HepG2 (cell line): ENCODE results near the gene CEP20. TPM values are rescaled to one million over a fixed set of nuclear protein-coding genes. Genes with fewer than 3 reads are reported as not detected.

Source experiments
- AKAP8 ChIP-seq: sonication (generic); formaldehyde crosslinking; IDR thresholded peaks from 2 replicates; pipeline ENCODE4 v1.5.1; 2020; ENCODE audit warnings: mild to moderate bottlenecking, missing genetic modification reagents
- ARNTL ChIP-seq: sonication (generic); formaldehyde crosslinking; IDR thresholded peaks from 2 replicates; pipeline ENCODE4 v1.4.0; 2020; ENCODE audit warnings: mild to moderate bottlenecking, missing genetic modification reagents
- KDM4B ChIP-seq: sonication (generic); formaldehyde crosslinking; IDR thresholded peaks from 2 replicates; pipeline ENCODE4 v1.4.0; 2020; ENCODE audit warnings: missing genetic modification reagents
- KDM5A ChIP-seq: fragments of 200-600 bp; sonication (generic); IDR thresholded peaks from 2 replicates; pipeline ENCODE4 v1.7.0; 2018; ENCODE audit warnings: antibody characterized with exemption, mild to moderate bottlenecking, low read length, borderline replicate concordance
- KMT2B ChIP-seq: IDR thresholded peaks from 2 replicates; pipeline ENCODE4 v1.6.1; 2016; ENCODE audit warnings: missing genetic modification reagents, missing compliant biosample characterization
- MBNL3 ChIP-seq: fragments of 250-450 bp; sonication (Bioruptor Pico); conservative IDR thresholded peaks from 2 replicates; pipeline ENCODE4 v1.8.0; 2022; ENCODE audit warnings: mild to moderate bottlenecking, inconsistent platforms
- PHF20 ChIP-seq: sonication (generic); formaldehyde crosslinking; IDR thresholded peaks from 2 replicates; pipeline ENCODE4 v1.5.0; 2020; ENCODE audit warnings: mild to moderate bottlenecking, missing genetic modification reagents
- PHF5A ChIP-seq: IDR thresholded peaks from one replicate; pipeline ENCODE4 v1.6.1; 2018; ENCODE audit warnings: low read depth, missing genetic modification reagents; ENCODE audit not compliant: unreplicated experiment
- SMAD1 ChIP-seq: sonication (generic); formaldehyde crosslinking; IDR thresholded peaks from 2 replicates; pipeline ENCODE4 v1.4.0; 2020; ENCODE audit warnings: missing genetic modification reagents, low read depth, mild to moderate bottlenecking, borderline replicate concordance
- TBX3 ChIP-seq: fragments of 450-650 bp; IDR thresholded peaks from 2 replicates; pipeline ENCODE4 v1.6.1; 2017; ENCODE audit warnings: antibody characterized with exemption, mild to moderate bottlenecking, inconsistent platforms, borderline replicate concordance
- YY1 ChIP-seq: IDR thresholded peaks from 2 replicates; pipeline ENCODE4 v1.6.1; 2011; ENCODE audit warnings: low read length, low read depth, moderate library complexity, mild to moderate bottlenecking; ENCODE audit not compliant: insufficient read depth, insufficient replicate concordance
- ZFP37 ChIP-seq: sonication (generic); formaldehyde crosslinking; IDR thresholded peaks from 2 replicates; pipeline ENCODE4 v1.4.0; 2020; ENCODE audit warnings: missing genetic modification reagents, borderline replicate concordance
- ZNF441 ChIP-seq: sonication (generic); formaldehyde crosslinking; IDR thresholded peaks from 2 replicates; pipeline ENCODE4 v1.7.0; 2021; ENCODE audit warnings: missing genetic modification reagents, borderline replicate concordance
- ZNF564 ChIP-seq: sonication (generic); formaldehyde crosslinking; IDR thresholded peaks from 2 replicates; pipeline ENCODE4 v1.8.1; 2023; ENCODE audit warnings: mild to moderate bottlenecking, missing genetic modification reagents
- ZNF652 ChIP-seq: IDR thresholded peaks from 2 replicates; pipeline ENCODE4 v1.6.1; 2016; ENCODE audit warnings: low read depth, borderline replicate concordance
- ZNF713 ChIP-seq: sonication (generic); formaldehyde crosslinking; IDR thresholded peaks from 2 replicates; pipeline ENCODE4 v1.4.0; 2020; ENCODE audit warnings: mild to moderate bottlenecking, missing genetic modification reagents
- polyA plus RNA-seq, 8 experiments: library from polyadenylated mRNA; depleted of rRNA in 3 of 8; stranded (reverse) in 7 of 8; unstranded in 1 of 8; fragments of >200 nt; fragmentation: Illumina TruSeq in 4 of 8; extraction: Trizol in 4 of 8; gene quantifications; 2 replicates each; pipeline versions ENCODE4 v1.2.1 to v1.2.3, GENCODE V29; 2011 to 2016; ENCODE audit warnings: low read depth in 4 of 8, missing spikeins in 1 of 8, mixed read lengths in 1 of 8; ENCODE audit not compliant: insufficient read depth in 1 of 8
- total RNA-seq, 5 experiments: library from RNA; depleted of rRNA; stranded (reverse); fragments of >200 nt; fragmentation: Illumina TruSeq; extraction: Trizol; gene quantifications; 2 replicates each; pipeline ENCODE4 v1.2.3, GENCODE V29; 2016; ENCODE audit warnings: low read depth in 1 of 5
- TF ChIP-seq, protein P1 (sequence below): sonication (generic); formaldehyde crosslinking; IDR thresholded peaks from 2 replicates; pipeline ENCODE4 v1.5.0; 2020; ENCODE audit warnings: mild to moderate bottlenecking, missing genetic modification reagents, borderline replicate concordance
- TF ChIP-seq, protein P2 (sequence below): sonication (generic); formaldehyde crosslinking; IDR thresholded peaks from 2 replicates; pipeline ENCODE4 v1.4.0; 2020; ENCODE audit warnings: missing genetic modification reagents, borderline replicate concordance
- TF ChIP-seq, protein P3 (sequence below): sonication (generic); formaldehyde crosslinking; IDR thresholded peaks from 2 replicates; pipeline ENCODE4 v1.8.1; 2023; ENCODE audit warnings: mild to moderate bottlenecking, inconsistent platforms, moderate library complexity, missing genetic modification reagents, borderline replicate concordance
- TF ChIP-seq, protein P4 (sequence below), 2 experiments: fragments of 450-650 bp in 1 of 2; sonication (generic) in 1 of 2; formaldehyde crosslinking; IDR thresholded peaks; 2 replicates each; pipeline versions ENCODE4 v1.5.0 to v1.8.0; 2020 to 2022; ENCODE audit warnings: mild to moderate bottlenecking in 1 of 2, missing genetic modification reagents in 1 of 2

CEP20 gene
- total and polyA plus RNA-seq, 2 of the 13 experiments (the other 11 are each of a cell fraction or from before 2014, with no cell fraction given), result 53.0 to 54.1 TPM

DNA sequence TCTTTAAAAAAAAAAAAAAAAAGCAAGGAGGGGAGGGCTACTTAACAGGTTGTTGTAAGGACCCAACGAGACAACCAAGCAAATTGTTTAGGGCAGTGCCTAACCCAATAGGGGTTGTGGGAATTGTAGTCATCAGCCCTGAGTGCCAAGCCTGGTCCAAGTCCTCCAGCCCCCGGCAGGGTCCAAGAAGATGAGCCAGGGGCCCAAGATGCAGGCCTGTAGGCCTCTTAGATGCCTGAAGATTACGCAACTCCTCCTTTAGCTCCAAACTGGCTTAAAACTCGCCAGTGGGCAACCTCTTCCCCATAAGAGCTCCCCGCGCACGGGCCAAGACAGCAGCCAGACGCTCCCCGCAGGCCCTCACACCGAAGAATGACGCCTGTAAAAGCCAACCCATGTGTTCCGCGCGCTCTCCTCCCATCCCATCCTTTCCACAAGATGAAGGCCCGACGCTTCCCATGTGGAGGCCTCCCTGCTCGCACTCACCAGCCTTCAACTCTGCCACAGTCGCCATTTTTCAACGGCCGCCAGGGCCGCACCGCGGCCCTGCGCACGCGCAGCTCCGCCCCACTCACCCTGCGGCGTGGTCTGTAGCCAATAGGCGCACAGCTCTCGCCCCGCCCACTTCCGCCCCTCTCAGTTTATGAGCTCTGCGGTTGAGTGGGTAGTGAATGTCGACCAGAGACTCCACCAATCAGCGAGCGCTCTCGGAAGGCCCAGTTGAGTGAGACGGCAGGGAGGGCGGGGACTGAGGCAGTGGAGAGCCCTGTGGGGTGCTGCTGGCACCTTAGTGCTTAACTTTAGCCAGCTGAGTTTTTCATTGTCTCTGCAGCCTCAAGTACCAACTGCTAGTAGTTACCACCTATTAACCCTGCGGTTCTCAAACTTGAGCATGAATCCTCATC lies at the start of gene CEP20 (continued):
- TF ChIP-seq, protein P1, sequence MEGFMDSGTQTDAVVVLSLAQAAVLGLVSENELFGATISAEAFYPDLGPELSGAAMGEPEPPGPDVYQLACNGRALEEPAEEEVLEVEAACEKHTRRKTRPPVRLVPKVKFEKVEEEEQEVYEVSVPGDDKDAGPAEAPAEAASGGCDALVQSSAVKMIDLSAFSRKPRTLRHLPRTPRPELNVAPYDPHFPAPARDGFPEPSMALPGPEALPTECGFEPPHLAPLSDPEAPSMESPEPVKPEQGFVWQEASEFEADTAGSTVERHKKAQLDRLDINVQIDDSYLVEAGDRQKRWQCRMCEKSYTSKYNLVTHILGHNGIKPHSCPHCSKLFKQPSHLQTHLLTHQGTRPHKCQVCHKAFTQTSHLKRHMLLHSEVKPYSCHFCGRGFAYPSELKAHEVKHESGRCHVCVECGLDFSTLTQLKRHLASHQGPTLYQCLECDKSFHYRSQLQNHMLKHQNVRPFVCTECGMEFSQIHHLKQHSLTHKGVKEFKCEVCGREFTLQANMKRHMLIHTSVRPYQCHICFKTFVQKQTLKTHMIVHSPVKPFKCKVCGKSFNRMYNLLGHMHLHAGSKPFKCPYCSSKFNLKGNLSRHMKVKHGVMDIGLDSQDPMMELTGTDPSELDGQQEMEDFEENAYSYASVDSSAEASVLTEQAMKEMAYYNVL (CRISPR knock-in tag), result peak; percentile 12; the same call in 1 of the 2 replicates
- TF ChIP-seq ZNF564 (CRISPR knock-in tag) (no peak), PHF20 (CRISPR knock-in tag) (peak; percentile 84), PHF5A (CRISPR knock-in tag) (no peak), TBX3 (0 out of 2 replicates have a peak, but pooled peaks have one; percentile 29), KDM5A (peak; percentile 97), ZNF652 (CRISPR knock-in tag) (no peak), AKAP8 (CRISPR knock-in tag) (no peak), KMT2B (CRISPR knock-in tag) (peak; percentile 47; the same call in 1 of the 2 replicates), MBNL3 (CRISPR knock-in tag) (no peak), ZNF713 (no peak), KDM4B (CRISPR knock-in tag) (no peak), ARNTL (CRISPR knock-in tag) (peak; percentile 16; the same call in 1 of the 2 replicates), SMAD1 (CRISPR knock-in tag) (peak; percentile 49; the same call in 1 of the 2 replicates), ZNF441 (CRISPR knock-in tag) (peak; percentile 69; the same call in 1 of the 2 replicates), YY1 (peak; percentile 98), ZFP37 (CRISPR knock-in tag) (peak; percentile 34; the same call in 1 of the 2 replicates)
- TF ChIP-seq, protein P2, sequence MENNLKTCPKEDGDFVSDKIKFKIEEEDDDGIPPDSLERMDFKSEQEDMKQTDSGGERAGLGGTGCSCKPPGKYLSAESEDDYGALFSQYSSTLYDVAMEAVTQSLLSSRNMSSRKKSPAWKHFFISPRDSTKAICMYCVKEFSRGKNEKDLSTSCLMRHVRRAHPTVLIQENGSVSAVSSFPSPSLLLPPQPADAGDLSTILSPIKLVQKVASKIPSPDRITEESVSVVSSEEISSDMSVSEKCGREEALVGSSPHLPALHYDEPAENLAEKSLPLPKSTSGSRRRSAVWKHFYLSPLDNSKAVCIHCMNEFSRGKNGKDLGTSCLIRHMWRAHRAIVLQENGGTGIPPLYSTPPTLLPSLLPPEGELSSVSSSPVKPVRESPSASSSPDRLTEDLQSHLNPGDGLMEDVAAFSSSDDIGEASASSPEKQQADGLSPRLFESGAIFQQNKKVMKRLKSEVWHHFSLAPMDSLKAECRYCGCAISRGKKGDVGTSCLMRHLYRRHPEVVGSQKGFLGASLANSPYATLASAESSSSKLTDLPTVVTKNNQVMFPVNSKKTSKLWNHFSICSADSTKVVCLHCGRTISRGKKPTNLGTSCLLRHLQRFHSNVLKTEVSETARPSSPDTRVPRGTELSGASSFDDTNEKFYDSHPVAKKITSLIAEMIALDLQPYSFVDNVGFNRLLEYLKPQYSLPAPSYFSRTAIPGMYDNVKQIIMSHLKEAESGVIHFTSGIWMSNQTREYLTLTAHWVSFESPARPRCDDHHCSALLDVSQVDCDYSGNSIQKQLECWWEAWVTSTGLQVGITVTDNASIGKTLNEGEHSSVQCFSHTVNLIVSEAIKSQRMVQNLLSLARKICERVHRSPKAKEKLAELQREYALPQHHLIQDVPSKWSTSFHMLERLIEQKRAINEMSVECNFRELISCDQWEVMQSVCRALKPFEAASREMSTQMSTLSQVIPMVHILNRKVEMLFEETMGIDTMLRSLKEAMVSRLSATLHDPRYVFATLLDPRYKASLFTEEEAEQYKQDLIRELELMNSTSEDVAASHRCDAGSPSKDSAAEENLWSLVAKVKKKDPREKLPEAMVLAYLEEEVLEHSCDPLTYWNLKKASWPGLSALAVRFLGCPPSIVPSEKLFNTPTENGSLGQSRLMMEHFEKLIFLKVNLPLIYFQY (CRISPR knock-in tag), result peak; percentile 58; the same call in 1 of the 2 replicates
- TF ChIP-seq, protein P3, sequence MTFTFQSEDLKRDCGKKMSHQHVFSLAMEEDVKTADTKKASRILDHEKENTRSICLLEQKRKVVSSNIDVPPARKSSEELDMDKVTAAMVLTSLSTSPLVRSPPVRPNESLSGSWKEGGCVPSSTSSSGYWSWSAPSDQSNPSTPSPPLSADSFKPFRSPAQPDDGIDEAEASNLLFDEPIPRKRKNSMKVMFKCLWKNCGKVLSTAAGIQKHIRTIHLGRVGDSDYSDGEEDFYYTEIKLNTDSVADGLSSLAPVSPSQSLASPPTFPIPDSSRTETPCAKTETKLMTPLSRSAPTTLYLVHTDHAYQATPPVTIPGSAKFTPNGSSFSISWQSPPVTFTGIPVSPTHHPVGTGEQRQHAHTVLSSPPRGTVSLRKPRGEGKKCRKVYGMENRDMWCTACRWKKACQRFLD, result no peak; the same call in 1 of the 2 replicates
- TF ChIP-seq, protein P4, sequence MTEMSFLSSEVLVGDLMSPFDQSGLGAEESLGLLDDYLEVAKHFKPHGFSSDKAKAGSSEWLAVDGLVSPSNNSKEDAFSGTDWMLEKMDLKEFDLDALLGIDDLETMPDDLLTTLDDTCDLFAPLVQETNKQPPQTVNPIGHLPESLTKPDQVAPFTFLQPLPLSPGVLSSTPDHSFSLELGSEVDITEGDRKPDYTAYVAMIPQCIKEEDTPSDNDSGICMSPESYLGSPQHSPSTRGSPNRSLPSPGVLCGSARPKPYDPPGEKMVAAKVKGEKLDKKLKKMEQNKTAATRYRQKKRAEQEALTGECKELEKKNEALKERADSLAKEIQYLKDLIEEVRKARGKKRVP (CRISPR knock-in tag; IDR thresholded peaks at IDR 0.05), result no peak
